ENCODE results near the gene TXK. TPM values are rescaled to one million over a fixed set of nuclear protein-coding genes. Genes with fewer than 3 reads are reported as not detected.

Gene TXK
- total RNA-seq, 1 experiment from 2014 or later = 1.4 TPM

- ChIA-PET CTCF (no interaction called here), POLR2A (ENCODE audit: low non-redundant PET) (no interaction called here)
- no peak for DNase-seq (ENCODE audit: low spot score)
- intact Hi-C loops (cut with micrococcal nuclease; ENCODE audit: unreplicated experiment) = loop anchor here (5.0 to 10.0 kb wide), 3 partner anchors 55 to 512 kb away; no protein-coding TSS in a partner anchor
- BruUV-seq (replicated peaks) = no TSS peak
- no peak overlapping the region for H3K4me3 ChIP-seq (ENCODE audit: low read depth, low read length, poor library complexity, severe bottlenecking)
- H3K4me1 ChIP-seq (ENCODE audit: insufficient read depth, low read length, poor library complexity, severe bottlenecking) = no peaks in the 10 kb centered on the region
- TF ChIP-seq EZH2 (IDR thresholded peaks at IDR 0.05; ENCODE audit: borderline replicate concordance, low read depth, low read length, poor library complexity, severe bottlenecking) = no peak
- H3K9me3 ChIP-seq (ENCODE audit: low read depth, low read length, poor library complexity, severe bottlenecking) = no peaks in the 10 kb centered on the region
- no peaks in the 10 kb centered on the region for H3K27me3 ChIP-seq (replicated peaks; ENCODE audit: insufficient read depth, low read depth, low read length, poor library complexity)
- H3K27ac ChIP-seq (ENCODE audit: low read depth, low read length, poor library complexity, severe bottlenecking) = no peak overlapping the region
- no peaks in the 10 kb centered on the region for H3K36me3 ChIP-seq (ENCODE audit: insufficient read depth, low read length, poor library complexity, severe bottlenecking)
Measured at GRCh38 chr4:48032721-48033120, 101.3 kb downstream of the TXK start.

DNA sequence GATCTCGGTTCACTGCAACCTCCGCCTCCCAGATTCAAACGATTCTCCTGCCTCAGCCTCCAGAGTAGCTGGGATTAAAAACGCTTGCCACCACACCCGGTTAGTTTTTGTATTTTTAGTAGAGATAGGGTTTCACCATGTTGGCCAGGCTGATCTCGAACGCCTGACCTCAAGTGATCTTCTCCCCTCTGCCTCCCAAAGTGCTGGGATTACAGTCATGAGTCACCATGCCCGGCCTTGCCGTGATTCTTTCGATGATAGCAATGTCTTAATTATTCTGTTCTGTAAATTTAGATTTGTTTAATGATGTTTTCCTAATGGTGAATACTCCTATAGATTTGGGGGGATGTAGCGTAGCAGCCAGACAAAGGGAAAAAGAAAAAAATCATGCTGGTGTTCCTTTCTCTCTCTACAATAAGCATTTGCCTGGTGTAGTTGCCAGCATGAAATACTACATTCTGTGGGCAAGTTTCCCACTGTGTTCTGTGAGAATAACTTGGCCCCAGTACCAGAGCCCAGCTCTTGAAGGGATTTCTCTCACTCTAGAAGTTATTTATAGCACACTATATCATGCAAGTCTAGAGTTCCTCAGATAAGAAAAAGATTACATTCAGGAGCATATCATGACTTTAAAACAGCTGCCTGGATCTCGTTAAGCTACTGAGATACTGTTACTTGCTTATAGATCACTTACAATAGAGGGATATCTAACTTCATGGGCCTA is 102.1 kb downstream of the TXK start:
- no peak for TF ChIP-seq CTCF (conservative IDR thresholded peaks at IDR 0.05; ENCODE audit: low read depth, low read length)
- POLR2A ChIA-PET (ENCODE audit: low non-redundant PET) = no interaction called here
- no peaks in the 10 kb centered on the region for H3K27me3 ChIP-seq (replicated peaks; ENCODE audit: insufficient read depth, low read depth, low read length, poor library complexity)
- intact Hi-C loops (cut with micrococcal nuclease; ENCODE audit: unreplicated experiment) = loop anchor here (5.0 to 10.0 kb wide), 3 partner anchors 55 to 513 kb away; no protein-coding TSS in a partner anchor
- H3K4me1 ChIP-seq (ENCODE audit: insufficient read depth, low read length, poor library complexity, severe bottlenecking) = no peaks in the 10 kb centered on the region
- CTCF ChIA-PET = no interaction called here
- no peaks in the 10 kb centered on the region for H3K36me3 ChIP-seq (ENCODE audit: insufficient read depth, low read length, poor library complexity, severe bottlenecking)
- DNase-seq (ENCODE audit: low spot score) = peak; percentile 17
- BruUV-seq (replicated peaks) = no TSS peak
- no peaks in the 10 kb centered on the region for H3K9me3 ChIP-seq (ENCODE audit: low read depth, low read length, poor library complexity, severe bottlenecking)
- H3K4me3 ChIP-seq (ENCODE audit: low read depth, low read length, poor library complexity, severe bottlenecking) = no peak overlapping the region
- no peak overlapping the region for H3K27ac ChIP-seq (ENCODE audit: low read depth, low read length, poor library complexity, severe bottlenecking)

GRCh38 chr4:48030470-48030869 is 103.6 kb downstream of the TXK start:
- intact Hi-C loops (cut with micrococcal nuclease; ENCODE audit: unreplicated experiment) = loop anchor here (5.0 to 10.0 kb wide), 3 partner anchors 57 to 514 kb away; no protein-coding TSS in a partner anchor
- no TSS peak for BruUV-seq (replicated peaks)
- TF ChIP-seq CTCF (conservative IDR thresholded peaks at IDR 0.05; ENCODE audit: low read depth, low read length) = no peak
- no peak for TF ChIP-seq EZH2 (IDR thresholded peaks at IDR 0.05; ENCODE audit: borderline replicate concordance, low read depth, low read length, poor library complexity, severe bottlenecking)

GRCh38 chr4:48028696-48029095 is 105.4 kb downstream of the TXK start:
- POLR2A ChIA-PET (ENCODE audit: low non-redundant PET) = no interaction called here
- no peak overlapping the region for H3K4me3 ChIP-seq (ENCODE audit: low read depth, low read length, poor library complexity, severe bottlenecking)

More at GRCh38 chr4:48030470-48030869, 103.6 kb downstream of the TXK start:
- no peak overlapping the region for H3K27ac ChIP-seq (ENCODE audit: low read depth, low read length, poor library complexity, severe bottlenecking)
- no peak overlapping the region for H3K4me3 ChIP-seq (ENCODE audit: low read depth, low read length, poor library complexity, severe bottlenecking)
- no peak for DNase-seq (ENCODE audit: low spot score)
- ChIA-PET CTCF (no interaction called here), POLR2A (ENCODE audit: low non-redundant PET) (no interaction called here)
- H3K9me3 ChIP-seq (ENCODE audit: low read depth, low read length, poor library complexity, severe bottlenecking) = no peaks in the 10 kb centered on the region
- H3K36me3 ChIP-seq (ENCODE audit: insufficient read depth, low read length, poor library complexity, severe bottlenecking) = no peaks in the 10 kb centered on the region
- no peaks in the 10 kb centered on the region for H3K27me3 ChIP-seq (replicated peaks; ENCODE audit: insufficient read depth, low read depth, low read length, poor library complexity)
- no peaks in the 10 kb centered on the region for H3K4me1 ChIP-seq (ENCODE audit: insufficient read depth, low read length, poor library complexity, severe bottlenecking)

More at GRCh38 chr4:48028696-48029095, 105.4 kb downstream of the TXK start:
- no peak overlapping the region for H3K27ac ChIP-seq (ENCODE audit: low read depth, low read length, poor library complexity, severe bottlenecking)
- CTCF ChIA-PET = no interaction called here
- intact Hi-C loops (cut with micrococcal nuclease; ENCODE audit: unreplicated experiment) = no loop called here
- no peaks in the 10 kb centered on the region for H3K9me3 ChIP-seq (ENCODE audit: low read depth, low read length, poor library complexity, severe bottlenecking)
- H3K36me3 ChIP-seq (ENCODE audit: insufficient read depth, low read length, poor library complexity, severe bottlenecking) = no peaks in the 10 kb centered on the region
- TF ChIP-seq EZH2 (IDR thresholded peaks at IDR 0.05; ENCODE audit: borderline replicate concordance, low read depth, low read length, poor library complexity, severe bottlenecking) (no peak), CTCF (conservative IDR thresholded peaks at IDR 0.05; ENCODE audit: low read depth, low read length) (no peak)
- DNase-seq (ENCODE audit: low spot score) = no peak
- no TSS peak for BruUV-seq (replicated peaks)
- no peaks in the 10 kb centered on the region for H3K4me1 ChIP-seq (ENCODE audit: insufficient read depth, low read length, poor library complexity, severe bottlenecking)
- no peaks in the 10 kb centered on the region for H3K27me3 ChIP-seq (replicated peaks; ENCODE audit: insufficient read depth, low read depth, low read length, poor library complexity)
